ENCODE results near the gene HLA-F.

The HLA-F gene

DNA sequence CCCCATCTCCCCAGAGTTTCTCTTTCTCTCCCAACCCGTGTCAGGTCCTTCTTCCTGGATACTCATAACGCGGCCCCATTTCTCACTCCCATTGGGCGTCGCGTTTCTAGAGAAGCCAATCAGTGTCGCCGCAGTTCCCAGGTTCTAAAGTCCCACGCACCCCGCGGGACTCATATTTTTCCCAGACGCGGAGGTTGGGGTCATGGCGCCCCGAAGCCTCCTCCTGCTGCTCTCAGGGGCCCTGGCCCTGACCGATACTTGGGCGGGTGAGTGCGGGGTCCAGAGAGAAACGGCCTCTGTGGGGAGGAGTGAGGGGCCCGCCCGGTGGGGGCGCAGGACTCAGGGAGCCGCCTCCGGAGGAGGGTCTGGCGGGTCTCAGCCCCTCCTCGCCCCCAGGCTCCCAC, at the start of gene HLA-F:
Gene HLA-F, plus strand, starts transcription at position 173 of the 404 bp plus-strand sequence. Its CDS starts 30 bp downstream, at position 203.
- peak; percentile 51 for DNase-seq

DNA sequence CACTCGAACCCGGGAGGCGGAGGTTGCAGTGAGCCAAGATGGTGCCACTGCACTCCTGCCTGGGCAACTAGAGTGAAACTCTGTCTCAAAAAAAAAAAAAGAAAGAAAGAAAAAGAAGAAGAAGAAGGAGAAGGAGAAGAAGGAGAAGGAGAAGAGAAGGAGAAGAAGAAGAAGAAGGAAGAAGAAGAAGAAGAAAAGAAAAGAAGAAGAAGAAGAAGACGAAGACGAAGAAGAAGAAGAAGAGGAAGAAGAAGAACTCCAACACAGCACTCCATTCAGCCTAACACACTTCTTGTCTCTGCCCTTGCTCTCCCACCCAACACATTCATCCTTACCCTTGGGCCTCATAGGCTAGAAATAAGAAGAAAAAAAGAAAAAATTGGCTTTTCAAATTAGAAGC, 49.2 kb upstream of the HLA-F start:
- DNase-seq = no peak

GRCh38 chr6:29675561-29675960, 47.7 kb upstream of the HLA-F start:
- DNase-seq = no peak

DNA sequence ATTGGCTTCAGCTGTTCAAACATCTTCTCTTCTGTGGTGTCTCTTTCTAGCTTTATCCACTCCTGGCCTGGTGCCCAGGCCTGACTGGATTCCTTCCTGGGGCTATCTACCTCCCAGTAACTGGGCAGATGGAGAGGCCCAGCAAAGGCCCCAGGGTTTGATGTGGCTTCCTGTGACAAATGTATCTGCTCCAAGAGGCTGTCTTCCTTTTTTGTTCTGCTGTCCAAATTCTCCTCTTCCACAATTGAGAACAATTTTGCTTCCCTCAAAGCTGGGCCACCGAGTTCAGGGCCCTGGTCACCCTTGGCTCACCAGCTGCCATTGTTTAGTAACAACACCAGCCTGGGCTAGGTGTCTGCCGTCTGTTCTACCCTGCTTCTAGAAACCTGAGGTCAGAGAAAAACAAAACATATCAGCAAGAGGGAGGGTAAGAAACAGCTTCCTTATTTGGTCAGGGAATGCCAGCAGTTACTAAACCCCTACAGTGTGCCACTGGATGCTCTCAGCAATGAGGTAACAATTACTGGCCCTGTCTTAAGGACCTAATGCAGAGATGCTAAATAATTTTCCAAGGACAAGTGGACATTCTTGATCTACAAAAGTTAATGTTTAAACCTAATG, 46.1 kb upstream of the HLA-F start:
- DNase-seq = no peak

DNA sequence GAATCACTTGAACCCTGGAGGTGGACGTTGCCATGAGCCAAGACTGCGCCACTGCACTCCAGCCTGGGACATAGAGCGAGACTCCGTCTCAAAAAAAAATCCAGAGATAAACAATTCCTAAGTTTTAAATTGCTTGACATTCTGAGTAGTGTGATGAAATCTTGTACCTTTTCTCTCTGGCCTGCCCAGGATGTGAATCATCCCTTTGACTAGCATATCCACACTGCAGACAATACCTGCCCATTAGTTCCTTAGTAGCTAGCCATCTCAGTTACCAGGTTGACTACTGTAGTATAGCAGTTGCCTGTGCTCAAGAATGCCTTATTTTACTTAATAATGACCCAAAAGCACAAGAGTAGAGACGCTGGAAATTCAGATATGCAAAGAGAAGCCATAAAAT, 45.1 kb upstream of the HLA-F start:
- DNase-seq = no peak

GRCh38 chr6:29679962-29680361, 43.3 kb upstream of the HLA-F start:
- no peak for DNase-seq

DNA sequence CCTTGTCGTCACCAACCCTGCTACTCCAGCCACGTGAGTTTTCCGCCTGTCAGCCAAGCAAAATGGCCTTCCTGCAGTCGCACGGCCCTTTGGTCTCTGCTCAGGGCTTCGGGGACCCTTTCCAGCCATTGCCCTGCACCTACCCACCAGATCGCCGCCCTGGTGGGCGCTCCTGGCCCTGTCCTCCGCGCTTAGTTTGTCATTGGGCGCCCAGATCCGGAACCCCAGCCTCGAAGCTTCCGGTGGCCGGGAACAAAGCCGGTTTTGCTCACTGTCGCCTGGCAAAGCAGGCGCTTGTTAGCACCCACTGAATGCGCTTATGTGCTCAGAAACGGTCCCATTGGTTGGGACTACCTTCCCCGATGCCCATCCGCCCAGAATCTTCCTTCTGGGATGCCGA, 42.8 kb upstream of the HLA-F start:
- no peak for DNase-seq

DNA sequence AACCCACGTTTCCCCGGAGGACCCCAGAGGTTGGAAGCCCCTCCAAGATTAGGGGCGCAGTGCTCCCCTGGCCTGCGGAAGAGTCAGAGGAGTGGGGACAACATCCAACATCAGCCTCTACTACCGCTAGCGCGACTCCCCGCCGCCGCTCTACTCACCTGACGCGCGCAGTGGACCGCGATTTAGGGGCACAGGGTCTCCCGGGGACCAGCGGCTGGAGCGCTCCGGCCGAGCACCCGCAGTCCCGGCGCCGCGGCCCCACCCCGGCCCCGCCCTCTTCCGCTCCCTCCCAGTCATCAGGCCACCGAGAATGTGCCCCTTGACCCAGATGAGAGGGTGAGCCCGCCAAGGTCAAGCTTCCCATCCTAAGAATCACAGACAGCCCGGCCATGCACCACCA, 42.3 kb upstream of the HLA-F start, which contains the start of gene ZFP57:
Gene ZFP57, minus strand, starts transcription at position 249 of the 400 bp plus-strand sequence. CDS start 4,149 bp downstream, outside the sequence.
- DNase-seq = no peak

GRCh38 chr6:29681811-29682210, 41.4 kb upstream of the HLA-F start:
- no peak for DNase-seq

DNA sequence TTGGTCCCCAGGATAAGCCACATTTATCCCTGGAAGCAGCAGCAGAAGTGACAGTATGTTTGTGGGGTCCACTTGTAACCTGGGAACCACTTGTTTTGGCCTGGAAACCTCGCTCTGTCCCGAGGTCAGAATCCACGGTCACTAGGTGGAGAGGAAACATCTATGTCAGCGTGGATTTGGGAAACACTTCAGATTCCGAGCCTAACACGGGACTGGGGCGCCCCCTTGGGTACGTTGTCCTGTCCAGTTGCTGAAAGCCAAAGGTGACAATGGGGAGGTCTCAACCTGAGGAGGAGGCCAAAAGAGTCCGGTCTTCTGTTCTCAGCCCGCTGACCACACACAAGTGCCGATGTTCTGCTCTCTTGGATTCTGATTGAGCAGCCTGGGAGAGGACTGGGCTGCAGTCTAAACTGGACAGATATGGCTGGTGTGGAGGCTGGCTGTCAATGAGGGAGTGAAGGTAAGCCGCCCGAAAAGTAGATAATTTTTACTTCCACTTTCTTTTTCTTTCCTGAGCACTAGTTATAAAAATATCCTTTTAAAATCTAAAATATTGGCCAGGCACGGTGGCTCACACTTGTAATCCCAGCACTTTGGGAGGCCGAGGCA, 37.4 kb upstream of the HLA-F start:
- no peak for DNase-seq

DNA sequence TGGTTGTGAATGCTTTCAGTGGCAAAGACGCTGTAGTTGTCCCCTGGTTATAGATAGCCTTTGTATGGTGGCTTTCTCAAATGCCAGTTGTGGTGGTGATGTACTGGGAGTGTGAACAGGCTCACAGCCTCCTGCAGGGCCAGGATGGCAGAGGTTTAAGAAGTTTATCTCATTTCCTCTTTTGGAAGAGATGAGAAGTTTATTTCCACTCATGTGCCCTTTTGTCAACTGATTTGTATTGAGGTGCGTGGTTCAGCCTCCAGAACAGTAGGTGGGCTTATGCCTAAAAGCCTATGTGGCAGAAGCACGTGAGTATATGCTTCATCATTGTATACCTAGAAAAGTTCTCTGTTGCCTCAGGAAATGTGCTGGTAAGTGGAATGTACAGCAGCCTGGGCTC, 28.6 kb upstream of the HLA-F start:
- no peak for DNase-seq

DNA sequence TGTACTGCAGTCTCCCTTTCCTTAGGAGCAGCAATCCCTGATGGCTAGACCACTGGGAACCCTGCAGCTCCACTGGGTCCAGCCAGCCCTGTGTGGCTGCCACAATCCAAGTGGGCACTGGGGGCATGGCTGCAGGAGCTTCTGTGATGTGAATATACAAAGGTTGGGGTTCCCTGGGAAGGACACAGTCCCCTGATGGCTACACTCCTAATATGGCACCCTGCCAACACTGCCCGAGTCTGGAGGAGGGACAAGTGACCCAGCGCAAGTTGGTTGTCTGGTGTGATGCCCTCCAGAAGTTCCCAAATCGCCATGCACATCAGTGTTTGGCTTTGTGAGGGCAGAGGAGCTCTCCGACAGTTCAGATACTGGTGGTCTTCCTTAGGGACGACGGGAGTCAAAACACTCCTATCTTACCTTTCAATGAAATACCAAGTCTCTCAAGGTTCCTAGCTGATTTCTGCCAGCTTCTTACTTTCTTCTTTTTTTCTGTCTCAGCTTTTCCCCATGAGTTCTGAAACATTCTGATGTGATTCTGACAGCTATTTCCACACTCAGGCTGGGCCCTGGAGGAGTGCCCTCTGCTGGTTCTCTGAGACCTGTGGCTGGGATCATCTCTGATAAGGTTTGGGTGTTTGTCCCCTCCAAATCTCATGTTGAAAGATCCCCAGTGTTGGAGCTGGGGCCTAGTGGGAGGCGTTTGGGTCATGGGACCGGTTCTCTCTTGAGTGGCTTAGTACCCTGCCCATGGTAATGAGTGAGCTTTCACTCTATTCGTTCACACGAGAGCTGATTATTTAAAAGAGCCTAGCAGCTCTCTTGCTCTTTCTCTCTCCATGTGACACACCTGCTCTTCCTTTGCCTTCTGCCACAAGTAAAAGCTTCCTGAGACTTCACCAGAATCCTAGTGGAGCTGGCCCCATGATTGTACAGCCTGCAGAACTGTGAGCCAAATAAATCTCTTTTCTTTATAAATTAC, 26.8 kb upstream of the HLA-F start:
- no peak for DNase-seq

DNA sequence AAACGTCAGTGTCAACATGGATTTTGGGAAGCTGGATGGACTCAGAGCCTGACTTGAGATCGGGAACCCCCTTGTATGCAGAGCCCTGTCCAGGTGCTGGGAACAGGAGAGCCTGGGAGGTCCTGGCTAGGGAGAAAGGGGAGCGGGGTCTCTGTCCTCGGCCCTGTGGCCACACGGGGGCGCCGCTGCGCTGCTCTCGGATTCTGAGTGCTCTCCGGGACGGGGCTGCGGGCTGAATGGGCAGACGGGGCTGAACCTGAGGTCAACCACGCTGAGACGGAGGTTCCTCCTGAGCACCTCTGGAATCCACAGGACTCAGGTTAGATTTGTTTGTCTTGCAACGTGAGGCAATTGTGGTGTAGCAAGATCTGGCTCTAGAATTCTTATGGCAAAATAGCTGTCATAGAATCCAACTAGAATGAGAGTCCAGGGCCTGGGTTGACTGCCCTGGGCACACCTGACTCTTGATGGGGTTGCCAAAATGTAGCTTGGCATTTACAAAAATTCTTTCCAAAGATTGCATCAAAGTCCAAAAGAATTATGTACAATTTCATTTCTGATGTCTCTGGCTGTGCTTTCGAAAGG, 20.6 kb upstream of the HLA-F start:
- no peak for DNase-seq

- no peak for DNase-seq
These were observed 17.6 kb upstream of the HLA-F start for GRCh38 chr6:29705389-29706231.

- no peak for DNase-seq
These were observed 14.6 kb upstream of the HLA-F start for GRCh38 chr6:29708432-29709179.

- DNase-seq = no peak
These were observed 14.0 kb upstream of the HLA-F start for GRCh38 chr6:29709188-29709587.

GRCh38 chr6:29710281-29710941, 12.8 kb upstream of the HLA-F start:
- no peak for DNase-seq

DNA sequence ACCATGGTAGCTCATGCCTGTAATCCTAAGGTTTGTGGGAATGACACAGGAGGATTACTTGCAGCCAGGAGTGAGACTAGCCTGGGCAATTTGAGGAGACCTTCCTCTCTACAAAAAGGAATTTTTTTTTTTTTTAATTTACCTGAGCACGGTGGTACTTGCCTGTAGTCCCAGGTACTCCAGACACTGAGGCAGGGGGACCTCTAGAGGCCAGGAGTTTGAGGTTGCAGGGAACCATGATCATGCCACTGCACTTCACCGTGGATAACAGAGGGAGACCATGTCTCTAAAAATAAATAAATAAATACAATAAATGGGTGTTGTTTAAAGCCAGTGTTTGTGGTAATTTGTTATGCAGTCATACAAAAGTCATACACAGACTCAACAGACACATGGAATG, 2.4 kb upstream of the HLA-F start:
- no peak for DNase-seq

DNA sequence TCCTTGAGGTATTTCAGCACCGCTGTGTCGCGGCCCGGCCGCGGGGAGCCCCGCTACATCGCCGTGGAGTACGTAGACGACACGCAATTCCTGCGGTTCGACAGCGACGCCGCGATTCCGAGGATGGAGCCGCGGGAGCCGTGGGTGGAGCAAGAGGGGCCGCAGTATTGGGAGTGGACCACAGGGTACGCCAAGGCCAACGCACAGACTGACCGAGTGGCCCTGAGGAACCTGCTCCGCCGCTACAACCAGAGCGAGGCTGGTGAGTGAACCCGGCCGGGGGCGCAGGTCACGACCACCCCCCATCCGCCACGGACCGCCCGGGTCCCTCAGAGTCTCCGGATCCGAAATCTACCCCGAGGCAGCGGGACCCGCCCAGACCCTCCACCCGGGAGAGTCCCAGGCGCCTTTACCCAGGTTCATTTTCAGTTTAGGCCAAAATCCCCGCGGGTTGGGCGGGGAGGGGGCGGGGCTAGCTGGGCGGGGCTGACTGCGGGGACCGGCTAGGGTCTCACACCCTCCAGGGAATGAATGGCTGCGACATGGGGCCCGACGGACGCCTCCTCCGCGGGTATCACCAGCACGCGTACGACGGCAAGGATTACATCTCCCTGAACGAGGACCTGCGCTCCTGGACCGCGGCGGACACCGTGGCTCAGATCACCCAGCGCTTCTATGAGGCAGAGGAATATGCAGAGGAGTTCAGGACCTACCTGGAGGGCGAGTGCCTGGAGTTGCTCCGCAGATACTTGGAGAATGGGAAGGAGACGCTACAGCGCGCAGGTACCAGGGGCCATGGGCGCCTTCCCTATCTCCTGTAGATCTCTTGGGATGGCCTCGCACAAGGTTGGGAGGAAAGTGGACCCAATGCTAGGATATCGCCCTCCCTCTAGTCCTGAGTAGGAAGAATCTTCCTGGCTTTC, 693 bp downstream of the HLA-F start:
- DNase-seq = no peak
